ENCODE results near the gene FOCAD.

FOCAD gene

GRCh38 chr9:20914556-20914955 is 230.5 kb downstream of the FOCAD start:
- 90% methylated on average over 2 of the region's 6 CpGs; no CpG with 5 or more reads in 1 of the 2 donors for WGBS, 2 donors (ENCODE audit: extremely low coverage in 2 of 2, insufficient read length in 2 of 2, insufficient replicate concordance in 1 of 2)
- no peak overlapping the region for H3K9ac ChIP-seq (ENCODE audit: low read depth, low read length, poor library complexity)

GRCh38 chr9:20921362-20921761 is 237.3 kb downstream of the FOCAD start:
- Histone ChIP-seq H2AFZ (ENCODE audit: low read length) (no peak overlapping the region), H2BK120ac (ENCODE audit: low read depth, low read length) (no peak overlapping the region), H3K14ac (ENCODE audit: low read length) (no peak overlapping the region), H4K8ac (ENCODE audit: low read depth, low read length) (no peak overlapping the region), H3K27ac (replicated peaks; ENCODE audit: low read length) (no peak overlapping the region), H3K79me1 (ENCODE audit: low read depth, low read length) (no peaks in the 10 kb centered on the region), H3K9me3 (replicated peaks in 1 of 2; ENCODE audit: control insufficient read depth in 2 of 2, insufficient read depth in 1 of 2, low read depth in 1 of 2, low read length in 2 of 2) (no peaks in the 10 kb centered on the region), H2AK5ac (ENCODE audit: low read depth, low read length) (no peak overlapping the region), H4K91ac (ENCODE audit: low read depth, low read length, poor library complexity) (no peak overlapping the region), H2BK5ac (ENCODE audit: low read length) (no peak overlapping the region), H3K4ac (ENCODE audit: low read length) (no peak overlapping the region), H3K23ac (ENCODE audit: low read depth, low read length, poor library complexity) (no peak overlapping the region), H3K27me3 (ENCODE audit: control insufficient read depth in 3 of 3, insufficient read depth in 3 of 3, low read depth in 1 of 3, low read length in 3 of 3) (no peaks in the 10 kb centered on the region), H3K18ac (ENCODE audit: low read length) (no peak overlapping the region), H3K4me2 (ENCODE audit: insufficient read depth, low read length, poor library complexity, severe bottlenecking) (no peak overlapping the region), H3K9ac (ENCODE audit: low read depth, low read length, poor library complexity) (no peak overlapping the region), H3K4me1 (ENCODE audit: control insufficient read depth in 2 of 2, insufficient read depth in 1 of 2, low read depth in 1 of 2, low read length in 2 of 2) (no peaks in the 10 kb centered on the region), H3K4me3 (ENCODE audit: low read length in 2 of 2) (no peak overlapping the region), H3K36me3 (replicated peaks in 1 of 2; ENCODE audit: control insufficient read depth in 2 of 2, insufficient read depth in 2 of 2, low read length in 2 of 2) (peaks cover 1 to 29% of the 10 kb centered on the region in 2 donors), H2BK15ac (ENCODE audit: low read length) (no peak overlapping the region), H2BK12ac (ENCODE audit: low read length) (no peak overlapping the region)
- DNase-seq (ENCODE audit: low spot score): no peak
- whole genome bisulfite sequencing, 2 donors (ENCODE audit: extremely low coverage in 2 of 2, insufficient read length in 2 of 2, insufficient replicate concordance in 1 of 2): no CpG with 5 or more reads among the region's 1 CpG

More at GRCh38 chr9:20914556-20914955, 230.5 kb downstream of the FOCAD start:
- Histone ChIP-seq H3K4me1 (ENCODE audit: control insufficient read depth in 2 of 2, insufficient read depth in 1 of 2, low read depth in 1 of 2, low read length in 2 of 2) (no peaks in the 10 kb centered on the region), H2AK5ac (ENCODE audit: low read depth, low read length) (no peak overlapping the region), H3K27me3 (ENCODE audit: control insufficient read depth in 3 of 3, insufficient read depth in 3 of 3, low read depth in 1 of 3, low read length in 3 of 3) (no peaks in the 10 kb centered on the region), H3K9me3 (replicated peaks in 1 of 2; ENCODE audit: control insufficient read depth in 2 of 2, insufficient read depth in 1 of 2, low read depth in 1 of 2, low read length in 2 of 2) (no peaks in the 10 kb centered on the region), H2BK12ac (ENCODE audit: low read length) (no peak overlapping the region), H2AFZ (ENCODE audit: low read length) (no peak overlapping the region), H4K91ac (ENCODE audit: low read depth, low read length, poor library complexity) (no peak overlapping the region), H2BK120ac (ENCODE audit: low read depth, low read length) (no peak overlapping the region), H3K4me2 (ENCODE audit: insufficient read depth, low read length, poor library complexity, severe bottlenecking) (no peak overlapping the region), H2BK5ac (ENCODE audit: low read length) (no peak overlapping the region), H3K36me3 (replicated peaks in 1 of 2; ENCODE audit: control insufficient read depth in 2 of 2, insufficient read depth in 2 of 2, low read length in 2 of 2) (peaks cover 0 to 43% of the 10 kb centered on the region in 2 donors), H3K23ac (ENCODE audit: low read depth, low read length, poor library complexity) (no peak overlapping the region), H3K4ac (ENCODE audit: low read length) (no peak overlapping the region), H2BK15ac (ENCODE audit: low read length) (no peak overlapping the region), H3K4me3 (ENCODE audit: low read length in 2 of 2) (no peak overlapping the region), H3K18ac (ENCODE audit: low read length) (no peak overlapping the region), H3K79me1 (ENCODE audit: low read depth, low read length) (no peaks in the 10 kb centered on the region), H3K14ac (ENCODE audit: low read length) (no peak overlapping the region), H4K8ac (ENCODE audit: low read depth, low read length) (no peak overlapping the region), H3K27ac (replicated peaks; ENCODE audit: low read length) (no peak overlapping the region)
- DNase-seq (ENCODE audit: low spot score): no peak

DNA sequence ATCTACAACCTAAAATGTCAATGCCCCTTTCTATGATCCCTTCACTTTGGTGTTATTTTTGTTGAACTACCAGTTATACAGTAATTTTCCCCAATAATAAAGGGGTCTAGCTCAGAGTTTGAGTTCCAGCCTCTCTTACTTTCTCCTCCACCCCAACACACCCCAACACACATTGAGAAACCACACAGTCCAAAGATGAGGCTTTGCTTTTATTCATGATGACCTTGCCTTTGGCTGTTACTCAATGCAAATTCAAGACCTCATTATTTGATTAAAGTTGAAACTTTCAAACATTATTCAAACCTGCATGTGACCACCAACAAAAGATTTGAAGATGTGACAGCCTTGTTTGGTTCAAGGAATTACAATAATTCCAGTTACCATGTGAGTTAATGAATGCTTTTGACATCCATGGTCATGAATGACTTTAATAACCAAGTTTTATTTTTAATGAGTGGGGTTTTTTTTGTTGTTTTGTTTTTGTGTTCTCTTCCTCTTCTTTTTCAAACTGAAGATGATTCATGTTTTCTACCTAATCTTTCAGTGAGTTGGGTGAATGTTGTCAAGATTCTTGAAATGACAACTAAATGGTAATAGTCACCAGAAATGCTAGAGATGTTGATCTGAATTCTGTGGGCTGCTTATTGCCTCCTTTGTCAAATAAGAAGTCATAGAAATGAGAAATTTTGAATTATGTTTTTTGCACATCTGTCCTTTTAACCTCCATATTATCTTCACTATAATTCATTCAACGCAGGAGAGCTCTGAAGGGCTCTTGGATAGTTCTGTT is 241.4 kb downstream of the FOCAD start:
- H2BK5ac ChIP-seq (ENCODE audit: low read length): no peak overlapping the region
- H2AK5ac ChIP-seq (ENCODE audit: low read depth, low read length): no peak overlapping the region
- H2BK12ac ChIP-seq (ENCODE audit: low read length): no peak overlapping the region
- H2AFZ ChIP-seq (ENCODE audit: low read length): no peak overlapping the region
- H3K18ac ChIP-seq (ENCODE audit: low read length): no peak overlapping the region
- peaks cover 3 to 18% of the 10 kb centered on the region in 2 donors for H3K36me3 ChIP-seq (replicated peaks in 1 of 2; ENCODE audit: control insufficient read depth in 2 of 2, insufficient read depth in 2 of 2, low read length in 2 of 2)
- no peak overlapping the region for H3K23ac ChIP-seq (ENCODE audit: low read depth, low read length, poor library complexity)
- H3K9ac ChIP-seq (ENCODE audit: low read depth, low read length, poor library complexity): no peak overlapping the region
- H3K9me3 ChIP-seq (replicated peaks in 1 of 2; ENCODE audit: control insufficient read depth in 2 of 2, insufficient read depth in 1 of 2, low read depth in 1 of 2, low read length in 2 of 2): no peaks in the 10 kb centered on the region
- no peak overlapping the region for H4K91ac ChIP-seq (ENCODE audit: low read depth, low read length, poor library complexity)
- no peak for DNase-seq (ENCODE audit: low spot score)
- H3K27me3 ChIP-seq (ENCODE audit: control insufficient read depth in 3 of 3, insufficient read depth in 3 of 3, low read depth in 1 of 3, low read length in 3 of 3): no peaks in the 10 kb centered on the region
- H3K14ac ChIP-seq (ENCODE audit: low read length): no peak overlapping the region
- no peak overlapping the region for H2BK15ac ChIP-seq (ENCODE audit: low read length)
- H4K8ac ChIP-seq (ENCODE audit: low read depth, low read length): no peak overlapping the region
- WGBS, 2 donors (ENCODE audit: extremely low coverage in 2 of 2, insufficient read length in 2 of 2, insufficient replicate concordance in 1 of 2): no CpG with 5 or more reads among the region's 1 CpG
- no peak overlapping the region for H3K4me3 ChIP-seq (ENCODE audit: low read length in 2 of 2)
- H3K4ac ChIP-seq (ENCODE audit: low read length): no peak overlapping the region
- H3K79me1 ChIP-seq (ENCODE audit: low read depth, low read length): no peaks in the 10 kb centered on the region
- H3K4me1 ChIP-seq (ENCODE audit: control insufficient read depth in 2 of 2, insufficient read depth in 1 of 2, low read depth in 1 of 2, low read length in 2 of 2): peaks cover 0 to 2% of the 10 kb centered on the region in 2 donors
- H3K4me2 ChIP-seq (ENCODE audit: insufficient read depth, low read length, poor library complexity, severe bottlenecking): no peak overlapping the region
- H3K27ac ChIP-seq (replicated peaks; ENCODE audit: low read length): no peak overlapping the region
- H2BK120ac ChIP-seq (ENCODE audit: low read depth, low read length): no peak overlapping the region

DNA sequence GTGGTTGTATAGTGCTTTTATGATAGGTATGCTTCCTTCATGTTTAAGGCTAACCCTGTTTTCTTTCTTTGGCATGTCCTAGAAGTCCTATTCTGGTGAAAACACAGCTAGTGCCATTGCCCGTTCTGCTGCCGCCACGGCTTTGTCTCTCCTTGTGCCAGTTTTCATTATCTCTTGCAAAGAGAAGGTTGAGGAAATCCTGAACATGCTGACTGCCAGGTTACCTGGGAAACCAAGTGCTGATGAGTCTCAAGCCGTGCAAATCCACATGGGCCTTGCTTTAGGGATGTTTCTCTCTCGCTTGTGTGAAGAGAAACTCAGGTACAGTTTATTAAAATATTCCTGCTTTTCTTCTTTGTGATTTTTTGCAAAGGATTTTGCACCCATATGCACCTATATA is 245.2 kb downstream of the FOCAD start:
- Histone ChIP-seq H2AFZ (ENCODE audit: low read length) (no peak overlapping the region), H2BK5ac (ENCODE audit: low read length) (no peak overlapping the region), H3K9ac (ENCODE audit: low read depth, low read length, poor library complexity) (no peak overlapping the region), H2BK15ac (ENCODE audit: low read length) (no peak overlapping the region), H3K4me2 (ENCODE audit: insufficient read depth, low read length, poor library complexity, severe bottlenecking) (no peak overlapping the region), H2AK5ac (ENCODE audit: low read depth, low read length) (no peak overlapping the region), H2BK120ac (ENCODE audit: low read depth, low read length) (no peak overlapping the region), H3K27me3 (ENCODE audit: control insufficient read depth in 3 of 3, insufficient read depth in 3 of 3, low read depth in 1 of 3, low read length in 3 of 3) (no peaks in the 10 kb centered on the region), H3K4me3 (ENCODE audit: low read length in 2 of 2) (no peak overlapping the region), H3K9me3 (replicated peaks in 1 of 2; ENCODE audit: control insufficient read depth in 2 of 2, insufficient read depth in 1 of 2, low read depth in 1 of 2, low read length in 2 of 2) (no peaks in the 10 kb centered on the region), H3K4me1 (ENCODE audit: control insufficient read depth in 2 of 2, insufficient read depth in 1 of 2, low read depth in 1 of 2, low read length in 2 of 2) (peaks cover 0 to 2% of the 10 kb centered on the region in 2 donors), H4K8ac (ENCODE audit: low read depth, low read length) (no peak overlapping the region), H3K79me1 (ENCODE audit: low read depth, low read length) (no peaks in the 10 kb centered on the region), H3K18ac (ENCODE audit: low read length) (no peak overlapping the region), H3K23ac (ENCODE audit: low read depth, low read length, poor library complexity) (no peak overlapping the region), H4K91ac (ENCODE audit: low read depth, low read length, poor library complexity) (no peak overlapping the region), H3K36me3 (replicated peaks in 1 of 2; ENCODE audit: control insufficient read depth in 2 of 2, insufficient read depth in 2 of 2, low read length in 2 of 2) (peaks cover 2 to 33% of the 10 kb centered on the region in 2 donors), H2BK12ac (ENCODE audit: low read length) (no peak overlapping the region), H3K27ac (replicated peaks; ENCODE audit: low read length) (no peak overlapping the region), H3K14ac (ENCODE audit: low read length) (no peak overlapping the region), H3K4ac (ENCODE audit: low read length) (no peak overlapping the region)
- WGBS, 2 donors (ENCODE audit: extremely low coverage in 2 of 2, insufficient read length in 2 of 2, insufficient replicate concordance in 1 of 2): no CpG with 5 or more reads among the region's 5 CpGs
- DNase-seq (ENCODE audit: low spot score): no peak

Data from neuronal stem cell (in vitro differentiated cells).